C4-2B (cell line): ENCODE results near the gene NEK11.

Experiments
- H3K27ac ChIP-seq: fragments of 450-650 bp; 2 replicates; pipeline ENCODE4 v1.5.1; 2017
- CTCF ChIP-seq: fragments of 450-650 bp; conservative IDR thresholded peaks from 2 replicates; pipeline ENCODE4 v1.5.1; 2017; ENCODE audit warnings: mild to moderate bottlenecking
- ZFX ChIP-seq: fragments of 450-650 bp; IDR thresholded peaks from 2 replicates; pipeline ENCODE4 v1.6.1; 2017

Gene NEK11

GRCh38 chr3:131026321-131027151 is at the start of gene NEK11, which contains the start of gene ASTE1:
Gene NEK11, plus strand, starts transcription at chr3:131026877. Its CDS starts 2,832 bp downstream, at chr3:131029709.
Gene ASTE1, minus strand, starts transcription at chr3:131026825. Its CDS starts 1,519 bp downstream, at chr3:131025306.
- peak within 1 kb of the TSS; percentile 90 for H3K27ac ChIP-seq

GRCh38 chr3:130979117-130979516 is 47.6 kb upstream of the NEK11 start:
- no peak overlapping the region for H3K27ac ChIP-seq

More at GRCh38 chr3:131026321-131027151, at the start of gene NEK11, which contains the start of gene ASTE1:
- TF ChIP-seq CTCF (no peak), ZFX (peak; percentile 62; the same call in 1 of the 2 replicates)

GRCh38 chr3:130981469-130981868 is 45.2 kb upstream of the NEK11 start:
- TF ChIP-seq ZFX (no peak), CTCF (no peak)
- H3K27ac ChIP-seq = no peak overlapping the region

More at GRCh38 chr3:130979117-130979516, 47.6 kb upstream of the NEK11 start:
- TF ChIP-seq ZFX = no peak
- no peak for TF ChIP-seq CTCF

GRCh38 chr3:130990282-130990681 is 36.4 kb upstream of the NEK11 start:
- no peak overlapping the region for H3K27ac ChIP-seq
- no peak for TF ChIP-seq ZFX
- no peak for TF ChIP-seq CTCF

GRCh38 chr3:130991126-130991525 is 35.6 kb upstream of the NEK11 start:
- H3K27ac ChIP-seq = no peak overlapping the region
- TF ChIP-seq CTCF = no peak
- TF ChIP-seq ZFX = no peak

GRCh38 chr3:130992344-130992743 is 34.3 kb upstream of the NEK11 start:
- H3K27ac ChIP-seq = no peak overlapping the region
- no peak for TF ChIP-seq CTCF

GRCh38 chr3:130997289-130997688 is 29.4 kb upstream of the NEK11 start:
- no peak overlapping the region for H3K27ac ChIP-seq
- TF ChIP-seq ZFX (no peak), CTCF (no peak)
